ENCODE results near the gene NECTIN1.

- TF ChIP-seq, protein P1, sequence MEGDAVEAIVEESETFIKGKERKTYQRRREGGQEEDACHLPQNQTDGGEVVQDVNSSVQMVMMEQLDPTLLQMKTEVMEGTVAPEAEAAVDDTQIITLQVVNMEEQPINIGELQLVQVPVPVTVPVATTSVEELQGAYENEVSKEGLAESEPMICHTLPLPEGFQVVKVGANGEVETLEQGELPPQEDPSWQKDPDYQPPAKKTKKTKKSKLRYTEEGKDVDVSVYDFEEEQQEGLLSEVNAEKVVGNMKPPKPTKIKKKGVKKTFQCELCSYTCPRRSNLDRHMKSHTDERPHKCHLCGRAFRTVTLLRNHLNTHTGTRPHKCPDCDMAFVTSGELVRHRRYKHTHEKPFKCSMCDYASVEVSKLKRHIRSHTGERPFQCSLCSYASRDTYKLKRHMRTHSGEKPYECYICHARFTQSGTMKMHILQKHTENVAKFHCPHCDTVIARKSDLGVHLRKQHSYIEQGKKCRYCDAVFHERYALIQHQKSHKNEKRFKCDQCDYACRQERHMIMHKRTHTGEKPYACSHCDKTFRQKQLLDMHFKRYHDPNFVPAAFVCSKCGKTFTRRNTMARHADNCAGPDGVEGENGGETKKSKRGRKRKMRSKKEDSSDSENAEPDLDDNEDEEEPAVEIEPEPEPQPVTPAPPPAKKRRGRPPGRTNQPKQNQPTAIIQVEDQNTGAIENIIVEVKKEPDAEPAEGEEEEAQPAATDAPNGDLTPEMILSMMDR (conservative IDR thresholded peaks at IDR 0.05; ENCODE audit: low read depth, low read length): no peak
- TF ChIP-seq EZH2 (IDR thresholded peaks at IDR 0.05; ENCODE audit: low read length, unreplicated experiment): no peak
- no peak for TF ChIP-seq EZH2phosphoT487 (IDR thresholded peaks at IDR 0.05; ENCODE audit: borderline replicate concordance, low read length)
Measured at GRCh38 chr11:119709638-119710346, 19.2 kb downstream of the NECTIN1 start.

Data from PC-3 (cell line).